Right hindlimb (tissue), 1 donor: ENCODE results near the gene PLEKHG4.
A peak's percentile ranks its signal among the peaks of the same experiment; 100 is the strongest.

Source experiments
- DNase-seq: peaks from one replicate; pipeline ENCODE4 v3.0.0-alpha.2; 2018

PLEKHG4 gene

GRCh38 chr16:67294171-67294757 is 14.9 kb downstream of the PLEKHG4 start:
- DNase-seq: peak; percentile 7

DNA sequence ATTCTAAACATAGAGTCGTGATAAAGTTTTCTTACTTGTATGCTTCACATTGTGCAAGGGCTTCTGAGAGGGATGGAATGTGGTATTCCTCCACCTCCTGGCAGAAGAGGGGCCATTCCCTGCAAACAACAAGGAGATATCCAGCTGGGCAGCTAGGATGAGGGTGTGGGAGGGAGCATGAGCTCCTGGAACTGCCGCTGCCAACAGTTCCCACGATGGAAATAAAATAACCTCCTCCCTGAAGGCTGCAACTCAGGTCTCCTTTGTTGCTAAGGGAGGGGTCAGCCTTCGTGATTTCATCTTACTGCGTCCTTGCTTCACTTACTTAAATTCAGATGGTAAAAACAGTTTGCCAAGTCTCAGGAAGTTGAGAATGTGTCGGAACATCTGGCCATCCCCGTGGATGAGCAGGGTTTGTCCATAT is 15.6 kb downstream of the PLEKHG4 start:
- peak; percentile 40 for DNase-seq

- DNase-seq: peak; percentile 23
Observed at GRCh38 chr16:67296420-67296819, 17.1 kb downstream of the PLEKHG4 start.

DNA sequence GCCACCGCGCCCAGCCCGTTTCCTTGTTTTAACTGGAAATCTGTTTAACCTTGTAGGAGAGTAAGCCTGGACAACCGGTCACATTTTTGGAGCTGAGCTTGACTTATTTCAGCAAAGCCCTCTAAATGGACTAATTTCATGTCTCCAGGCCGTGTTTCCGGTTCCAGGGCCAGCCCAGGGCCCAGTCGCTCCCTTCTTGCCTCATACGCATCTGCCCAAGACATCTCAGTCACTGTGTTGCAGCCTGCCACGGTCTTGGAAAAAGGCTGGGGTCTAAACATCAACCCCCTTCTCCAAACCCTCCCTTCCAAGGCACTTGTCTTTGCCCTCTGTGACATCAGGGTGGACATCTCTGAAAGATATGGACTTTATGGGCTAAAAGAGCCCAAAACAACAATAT is 18.9 kb downstream of the PLEKHG4 start:
- peak; percentile 10 for DNase-seq

DNA sequence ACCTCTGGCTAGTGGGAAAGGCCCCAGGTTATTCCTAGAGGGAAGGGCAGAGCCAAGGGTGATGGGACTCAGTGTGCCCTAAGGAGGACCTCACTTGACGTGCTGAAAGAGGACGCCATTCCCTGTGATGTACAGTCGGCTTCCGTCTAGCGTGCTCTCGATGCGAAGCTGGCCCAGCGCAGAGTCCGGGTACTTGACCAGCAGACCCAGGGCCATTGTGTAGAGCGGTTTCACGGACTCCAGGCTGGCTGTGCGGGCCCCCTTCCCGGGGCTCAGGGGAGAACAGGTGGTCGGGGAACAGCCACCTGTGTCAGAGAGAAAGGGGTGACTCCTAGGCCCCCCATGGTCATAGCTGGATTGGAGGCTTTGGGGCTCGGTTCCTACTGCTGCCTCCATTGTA is 19.9 kb downstream of the PLEKHG4 start:
- DNase-seq: peak; percentile 7

DNA sequence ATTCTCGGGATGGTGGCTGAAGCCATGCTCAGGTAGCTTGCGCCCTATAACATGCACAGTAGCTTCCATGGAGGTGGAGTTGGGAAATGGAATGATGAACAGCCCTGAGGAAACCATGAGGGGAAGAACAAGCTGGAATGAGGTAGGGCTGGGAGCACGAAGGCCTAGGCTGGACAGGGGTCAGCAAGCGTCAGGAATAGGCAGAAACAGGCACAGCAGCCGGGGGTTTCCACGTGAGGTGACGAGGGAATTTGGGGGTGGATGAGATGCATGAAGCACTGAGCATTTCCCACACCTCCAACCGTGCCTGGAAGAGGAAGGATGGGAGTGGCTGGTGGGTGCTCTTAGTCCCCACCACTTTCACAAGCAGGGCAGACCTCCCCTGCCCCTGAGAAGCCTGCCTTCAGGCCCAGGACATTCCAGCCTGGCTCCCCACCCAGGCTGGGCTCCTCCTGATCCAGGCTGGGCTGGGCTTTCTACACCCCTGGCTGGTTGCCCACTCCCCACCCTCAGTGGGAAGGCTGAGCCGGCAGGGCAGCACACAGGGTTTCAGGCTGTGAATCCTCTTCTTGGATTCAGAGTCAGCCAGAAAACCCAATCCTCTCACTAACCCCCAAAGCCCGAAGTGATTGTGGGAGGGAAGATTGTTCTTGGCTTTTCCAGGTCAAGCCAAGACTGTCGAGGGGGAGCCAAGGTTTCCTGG is 21.9 kb downstream of the PLEKHG4 start:
- DNase-seq: peak; percentile 85

DNA sequence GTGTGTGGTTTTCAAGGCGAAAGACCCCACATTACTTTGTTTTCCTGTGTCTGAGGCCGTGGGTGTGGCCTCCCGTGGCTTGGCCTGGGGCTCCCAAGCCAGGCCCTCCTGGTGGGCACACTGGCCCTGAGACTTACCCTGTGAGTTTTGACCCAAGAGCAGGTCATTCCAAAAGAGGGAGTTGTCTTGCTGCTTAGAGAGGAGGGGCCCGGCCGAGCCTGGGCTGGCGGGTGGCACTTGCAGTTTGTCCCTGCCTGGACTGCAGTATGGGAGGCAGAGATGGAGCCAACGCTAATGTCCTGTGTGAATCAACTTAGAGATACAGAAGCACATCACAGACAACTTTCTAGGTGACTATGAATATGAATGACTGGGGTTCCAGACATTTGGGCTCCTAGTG is 22.7 kb downstream of the PLEKHG4 start:
- DNase-seq: no peak

- no peak for DNase-seq
Observed at GRCh38 chr16:67302970-67303369, 23.6 kb downstream of the PLEKHG4 start.

DNA sequence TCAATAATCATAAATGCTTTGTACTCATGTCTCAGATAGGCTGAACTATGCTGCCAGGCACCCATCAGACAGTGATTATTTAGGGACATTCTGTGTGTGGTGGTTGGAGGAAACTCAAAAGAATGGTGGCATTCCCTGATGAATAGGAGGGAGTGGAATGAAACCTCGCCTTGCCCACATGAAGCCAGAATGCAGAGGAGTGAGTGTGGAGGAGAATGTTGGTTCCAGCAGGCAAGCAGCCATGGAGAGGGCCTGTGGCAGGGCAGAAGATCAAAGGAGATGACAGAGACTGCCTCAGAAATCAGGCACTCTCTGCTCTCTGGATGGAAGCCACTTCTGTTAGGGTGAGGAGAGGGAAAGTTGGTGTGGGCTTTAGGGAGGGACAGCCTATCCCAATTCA is 24.7 kb downstream of the PLEKHG4 start:
- no peak for DNase-seq

- no peak for DNase-seq
Observed at GRCh38 chr16:67305216-67306071, 26.1 kb downstream of the PLEKHG4 start.

- no peak for DNase-seq
Observed at GRCh38 chr16:67310561-67310960, 31.2 kb downstream of the PLEKHG4 start.

GRCh38 chr16:67311607-67312488 is 32.5 kb downstream of the PLEKHG4 start:
- DNase-seq: peak; percentile 46

- no peak for DNase-seq
Observed at GRCh38 chr16:67312719-67313118, 33.4 kb downstream of the PLEKHG4 start.

GRCh38 chr16:67317853-67318252 is 38.5 kb downstream of the PLEKHG4 start:
- DNase-seq: no peak

DNA sequence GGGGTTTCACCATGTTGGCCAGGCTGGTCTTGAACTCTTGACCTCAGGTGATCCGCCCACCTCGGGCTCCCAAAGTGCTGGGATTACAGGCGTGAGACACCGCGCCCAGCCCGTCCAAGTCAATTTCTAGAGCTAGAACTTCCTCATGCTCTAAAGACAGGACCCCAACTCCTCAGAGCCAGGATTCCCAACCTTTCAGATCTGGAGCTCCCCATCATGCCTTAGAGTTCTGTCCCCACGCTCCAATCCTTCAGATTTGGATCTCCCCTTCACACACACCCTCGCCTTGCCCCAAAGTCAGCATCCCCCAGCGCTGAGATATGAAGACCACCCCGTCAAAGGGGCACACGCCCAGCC is 46.8 kb downstream of the PLEKHG4 start:
- DNase-seq: no peak

DNA sequence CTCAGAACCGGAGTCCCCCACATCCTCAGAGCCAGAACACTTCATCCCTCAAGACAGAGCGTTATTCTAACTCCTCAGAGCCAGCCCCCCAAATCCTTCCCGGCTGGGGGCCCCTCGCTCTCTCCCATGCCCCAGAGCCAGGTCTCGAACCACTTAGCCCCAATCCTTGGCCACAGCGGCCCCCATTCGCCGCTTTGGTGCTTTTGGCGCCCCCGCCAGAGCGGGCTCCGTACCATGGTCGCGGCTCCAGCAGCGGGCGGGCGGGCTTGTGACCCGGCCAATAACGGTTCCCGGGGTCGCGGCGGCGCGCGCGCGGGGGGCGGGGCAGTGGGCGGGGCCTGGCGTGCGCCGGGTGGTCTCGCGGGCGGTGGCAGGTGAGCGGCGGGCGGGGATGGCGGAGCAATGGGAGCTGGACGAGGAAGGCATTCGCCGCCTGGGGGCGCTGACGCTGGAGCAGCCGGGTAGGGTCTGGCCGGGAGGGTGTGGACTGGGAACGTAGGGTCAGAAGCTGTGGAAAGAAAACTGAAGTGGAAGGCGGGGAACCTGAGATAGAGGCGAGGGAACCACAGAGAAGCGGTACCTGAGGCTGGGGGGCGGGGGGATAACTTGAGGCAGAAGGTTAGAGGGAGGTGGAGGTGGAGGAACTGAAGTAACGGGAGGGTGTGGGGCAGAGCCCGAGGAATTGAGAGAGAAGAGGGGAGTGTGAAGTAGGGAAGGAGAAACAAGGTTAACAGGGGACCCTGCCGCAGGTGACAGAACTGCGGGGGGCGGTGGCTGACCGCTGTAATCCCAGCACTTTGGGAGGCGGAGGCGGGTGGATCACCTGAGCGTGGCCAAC is 47.4 kb downstream of the PLEKHG4 start, which contains the start of the genes KCTD19 and LRRC36:
KCTD19 (minus strand) TSS at position 270 of the 838 bp plus-strand sequence; CDS start at position 236, 34 bp downstream.
LRRC36 (plus strand) TSS at position 344 of the 838 bp plus-strand sequence; CDS start at position 392, 48 bp downstream.
- DNase-seq: peak; percentile 68

DNA sequence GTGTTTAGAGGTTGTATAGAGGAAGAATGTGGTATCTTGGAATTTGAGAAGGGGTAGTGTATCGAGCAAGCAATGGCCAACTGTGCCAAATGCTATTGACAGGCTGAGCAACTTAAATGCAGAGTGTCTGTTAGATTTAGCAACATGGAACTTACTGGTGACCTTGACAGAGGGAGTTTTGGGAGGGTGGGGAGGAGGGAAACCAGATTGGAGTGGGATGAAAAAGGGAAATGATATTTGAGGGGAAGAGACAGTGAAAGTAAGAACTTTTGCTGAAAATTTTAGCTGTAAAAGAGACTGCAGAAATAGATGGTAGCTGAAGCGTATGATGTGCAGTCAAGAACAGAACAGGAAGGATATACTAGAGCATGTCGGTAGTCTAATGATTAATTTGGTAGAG is 48.4 kb downstream of the PLEKHG4 start:
- no peak for DNase-seq

DNA sequence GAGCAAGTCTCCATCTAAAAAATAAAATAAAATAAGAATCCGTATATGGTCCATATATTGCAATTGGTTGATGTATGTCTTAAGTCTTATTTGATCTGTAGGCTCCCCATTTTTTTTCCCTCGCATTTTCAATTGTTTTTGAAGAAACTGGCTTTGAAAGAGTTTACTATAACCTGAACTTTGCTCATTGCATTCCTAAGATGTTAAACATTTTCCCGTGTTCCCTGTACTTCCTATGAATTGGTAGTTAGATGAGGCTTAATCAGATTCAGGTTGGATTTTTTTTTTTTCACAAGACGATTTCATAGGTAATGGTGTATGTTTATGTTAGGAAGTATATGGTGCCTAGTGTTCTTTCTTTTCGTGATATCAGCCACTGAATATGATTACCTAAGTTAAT is 50.6 kb downstream of the PLEKHG4 start:
- DNase-seq: no peak

DNA sequence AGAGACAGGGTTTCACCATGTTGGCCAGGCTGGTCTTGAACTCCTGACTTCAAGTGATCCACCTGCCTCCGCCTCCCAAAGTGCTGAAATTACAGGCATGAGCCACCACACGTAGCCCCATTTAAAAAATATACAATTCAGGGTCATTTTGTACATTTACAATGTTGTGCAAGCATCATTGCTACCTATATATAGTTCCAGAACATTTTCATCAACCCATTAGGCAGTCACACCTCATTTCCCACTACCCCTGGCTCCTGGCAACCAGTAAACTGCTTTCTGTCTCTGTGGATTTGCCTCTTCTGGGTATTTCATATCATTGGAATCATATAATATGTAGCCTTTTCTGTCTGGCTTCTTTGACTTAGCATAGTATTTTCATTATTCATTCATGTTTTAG is 54.0 kb downstream of the PLEKHG4 start:
- DNase-seq: no peak

DNA sequence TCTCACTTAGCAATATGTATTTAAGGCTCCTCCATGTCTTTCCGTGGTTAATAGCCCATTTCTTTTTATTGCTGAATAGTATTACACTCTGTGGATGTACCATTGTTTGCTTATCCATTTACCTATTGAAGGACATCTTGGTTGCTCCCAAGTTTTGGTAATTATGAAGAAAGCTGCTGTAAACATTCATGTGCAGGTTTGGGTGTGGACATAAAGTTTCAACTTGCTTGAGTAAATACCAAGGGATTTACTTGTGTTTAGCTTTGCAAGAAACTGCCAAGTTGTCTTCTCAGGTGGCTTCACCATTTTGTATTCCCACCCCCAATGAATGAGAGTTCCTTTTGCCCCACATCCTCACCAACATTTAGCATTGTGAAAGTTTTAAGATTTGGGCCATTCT is 56.8 kb downstream of the PLEKHG4 start:
- DNase-seq: no peak

GRCh38 chr16:67336648-67337047 is 57.3 kb downstream of the PLEKHG4 start:
- no peak for DNase-seq
